AG10803 (cell line): ENCODE results near the gene CAST.

Source experiments
- DNase-seq: peaks from one replicate; pipeline ENCODE4 v3.0.0; 2010; ENCODE audit warnings: low read depth
- H3K4me3 ChIP-seq: 2 replicates; pipeline ENCODE4 v1.5.1; 2011; ENCODE audit warnings: mild to moderate bottlenecking, low read length, control low read depth
- TF ChIP-seq, protein P1 (sequence below): conservative IDR thresholded peaks from 2 replicates; pipeline ENCODE4 v1.5.1; 2011; ENCODE audit warnings: mild to moderate bottlenecking, low read length, control low read depth, inconsistent platforms

CAST gene

DNA sequence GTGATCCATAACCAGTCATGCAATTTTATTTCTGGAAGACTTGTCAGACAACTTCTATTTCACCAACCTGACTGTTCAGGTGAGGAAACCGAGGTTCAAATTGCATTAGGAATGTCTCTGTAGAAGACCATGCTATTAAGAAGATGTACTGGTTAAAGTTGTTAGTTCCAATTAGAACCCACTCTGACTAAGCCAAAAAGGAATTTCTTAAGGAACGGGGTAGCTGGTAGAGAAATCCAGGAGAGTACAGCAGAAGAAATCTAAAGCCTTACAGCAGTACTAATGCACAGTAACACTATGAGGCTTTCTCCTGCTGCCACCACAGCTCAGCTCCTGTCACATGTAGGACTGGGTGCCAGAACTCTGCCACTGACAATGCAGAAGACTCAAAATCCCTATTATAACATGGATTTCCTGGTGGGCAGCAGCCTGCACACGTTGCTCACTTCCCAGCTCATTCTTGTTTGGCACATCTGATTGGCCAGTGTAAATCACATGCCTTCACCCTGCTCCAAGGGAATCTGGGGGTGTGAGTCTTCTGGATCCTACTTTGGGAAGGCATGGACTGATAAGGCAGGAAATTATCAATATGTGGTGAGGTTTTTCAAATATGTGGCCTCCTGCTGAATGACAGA, 37.1 kb downstream of the CAST start:
- TF ChIP-seq, protein P1, sequence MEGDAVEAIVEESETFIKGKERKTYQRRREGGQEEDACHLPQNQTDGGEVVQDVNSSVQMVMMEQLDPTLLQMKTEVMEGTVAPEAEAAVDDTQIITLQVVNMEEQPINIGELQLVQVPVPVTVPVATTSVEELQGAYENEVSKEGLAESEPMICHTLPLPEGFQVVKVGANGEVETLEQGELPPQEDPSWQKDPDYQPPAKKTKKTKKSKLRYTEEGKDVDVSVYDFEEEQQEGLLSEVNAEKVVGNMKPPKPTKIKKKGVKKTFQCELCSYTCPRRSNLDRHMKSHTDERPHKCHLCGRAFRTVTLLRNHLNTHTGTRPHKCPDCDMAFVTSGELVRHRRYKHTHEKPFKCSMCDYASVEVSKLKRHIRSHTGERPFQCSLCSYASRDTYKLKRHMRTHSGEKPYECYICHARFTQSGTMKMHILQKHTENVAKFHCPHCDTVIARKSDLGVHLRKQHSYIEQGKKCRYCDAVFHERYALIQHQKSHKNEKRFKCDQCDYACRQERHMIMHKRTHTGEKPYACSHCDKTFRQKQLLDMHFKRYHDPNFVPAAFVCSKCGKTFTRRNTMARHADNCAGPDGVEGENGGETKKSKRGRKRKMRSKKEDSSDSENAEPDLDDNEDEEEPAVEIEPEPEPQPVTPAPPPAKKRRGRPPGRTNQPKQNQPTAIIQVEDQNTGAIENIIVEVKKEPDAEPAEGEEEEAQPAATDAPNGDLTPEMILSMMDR = no peak
- DNase-seq = no peak
- no peak overlapping the region for H3K4me3 ChIP-seq

DNA sequence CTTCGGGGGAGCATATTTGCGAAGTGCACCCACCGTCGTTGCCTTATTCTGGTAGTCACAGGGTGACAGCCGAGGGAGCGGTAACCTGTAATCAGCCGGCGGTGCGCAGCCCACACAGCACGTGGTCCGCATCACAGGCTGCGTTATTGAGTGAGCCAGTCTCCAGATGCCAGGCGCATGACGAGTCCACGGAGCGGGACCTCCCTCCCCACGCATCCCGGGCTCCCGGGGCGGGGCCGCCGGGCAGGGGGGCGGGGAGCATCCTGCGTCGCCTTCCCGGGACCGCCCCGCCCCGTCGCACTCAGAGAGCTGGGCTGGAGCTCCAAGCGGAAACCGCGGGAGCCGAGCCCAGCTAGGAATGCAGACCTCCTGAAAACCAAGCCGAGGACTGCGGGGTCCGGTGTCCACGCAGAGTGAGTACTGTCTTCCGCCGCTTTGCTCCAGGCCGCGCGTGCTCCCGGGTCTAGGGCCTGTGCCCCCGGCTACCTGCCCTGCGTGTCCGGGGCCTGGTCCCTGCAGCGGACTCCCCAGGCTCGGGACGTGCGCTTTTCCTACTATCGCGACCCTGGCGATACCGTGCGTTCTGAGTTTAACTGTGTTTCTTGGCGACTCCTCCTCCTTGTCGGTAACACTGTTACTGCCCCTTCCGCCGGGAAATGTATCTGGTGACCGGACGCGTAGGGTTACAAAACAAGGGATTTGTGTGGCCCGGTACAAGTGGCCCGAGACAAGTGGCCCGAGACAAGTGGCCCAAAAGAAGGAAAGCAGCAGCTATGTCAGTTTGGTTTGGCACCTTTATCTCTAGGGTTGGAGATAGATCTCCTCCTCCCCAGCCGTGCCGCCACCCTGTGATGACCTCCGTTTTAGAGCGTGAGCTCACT, 40.6 kb downstream of the CAST start:
- DNase-seq = peak; percentile 94
- TF ChIP-seq, protein P1 = no peak
- peak overlapping the region; percentile 72 for H3K4me3 ChIP-seq

DNA sequence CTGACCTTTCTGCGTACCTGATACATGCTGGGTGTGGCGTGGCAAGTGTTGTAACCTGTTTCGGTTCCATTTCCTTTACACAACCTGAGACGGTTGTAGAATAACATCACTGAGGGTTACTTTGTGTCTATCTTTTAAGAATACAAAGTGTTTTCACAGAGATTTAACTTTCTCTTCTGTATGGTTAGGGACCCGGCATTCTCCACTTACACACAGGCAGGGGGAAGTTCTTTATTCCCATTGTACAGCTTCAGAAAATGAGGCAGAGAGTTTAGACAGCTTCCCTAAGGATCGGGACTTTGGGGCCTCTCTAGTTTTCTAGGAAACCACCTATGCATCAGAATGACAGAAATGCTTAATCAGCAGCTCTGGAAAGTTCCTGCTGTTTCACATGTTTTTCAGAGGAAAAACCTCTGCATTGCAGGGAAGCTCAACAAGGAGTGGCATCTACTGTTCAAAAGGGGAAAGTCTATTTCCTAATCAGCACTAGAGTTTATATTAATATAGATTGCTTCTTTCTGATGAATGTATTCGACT, 41.3 kb downstream of the CAST start:
- no peak for DNase-seq
- TF ChIP-seq, protein P1 = 0 out of 2 replicates have a peak, but pooled peaks have one; percentile 12
- peak overlapping the region; percentile 72 for H3K4me3 ChIP-seq

DNA sequence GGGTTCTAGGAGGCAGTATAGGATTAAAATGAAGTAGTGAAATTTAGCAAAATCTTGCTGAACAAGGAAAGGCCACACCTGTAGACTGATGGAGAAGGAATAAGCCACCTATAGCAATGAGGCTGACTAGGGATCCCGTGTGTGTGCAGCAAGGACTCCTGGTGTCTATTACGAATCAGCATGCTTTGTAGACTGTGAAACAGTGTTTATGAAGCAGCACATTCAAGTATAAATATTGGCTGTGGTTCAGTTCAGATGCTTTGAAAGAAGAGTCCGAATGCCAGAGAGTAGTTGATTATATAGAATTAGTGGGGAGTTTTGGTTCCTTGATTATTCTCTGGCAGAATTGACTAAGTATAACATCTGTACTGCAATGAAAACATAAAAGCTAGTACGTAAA, 41.8 kb downstream of the CAST start:
- peak overlapping the region; percentile 72; the same call in 1 of the 2 replicates for H3K4me3 ChIP-seq
- DNase-seq = no peak
- TF ChIP-seq, protein P1 = no peak

DNA sequence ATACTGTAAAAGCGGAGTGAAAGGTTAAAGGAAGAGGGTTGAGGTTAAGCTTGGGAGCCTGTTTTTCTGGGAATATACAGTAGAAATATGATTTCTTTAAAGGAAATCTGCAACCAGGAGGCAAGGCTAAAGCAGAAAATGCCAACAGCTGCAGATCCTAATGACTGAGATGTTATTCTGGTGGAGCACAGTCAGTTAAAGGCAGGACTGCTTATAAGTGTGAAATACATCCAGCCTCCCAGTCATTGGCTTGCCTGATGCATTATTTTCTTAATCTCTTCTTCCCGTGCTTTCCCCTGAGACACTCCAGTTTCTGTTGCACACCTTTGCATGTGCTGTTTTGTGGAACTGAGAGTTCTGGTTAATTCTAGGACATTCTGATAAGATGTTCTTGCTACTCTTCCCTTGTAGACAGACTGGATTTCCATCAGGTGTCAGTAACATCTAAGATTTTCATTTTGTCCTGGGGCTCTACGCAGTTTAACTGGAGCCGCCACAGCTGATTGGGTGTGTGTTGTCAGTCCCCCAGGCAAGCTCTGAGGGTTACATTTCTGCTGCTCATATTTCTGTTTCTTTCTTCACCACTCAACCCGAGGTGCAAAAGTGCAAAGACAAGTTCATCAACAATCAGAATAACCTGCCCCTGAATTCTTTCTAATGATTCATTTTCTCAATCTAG, 44.4 kb downstream of the CAST start:
- no peak overlapping the region for H3K4me3 ChIP-seq
- no peak for DNase-seq
- TF ChIP-seq, protein P1 = no peak

DNA sequence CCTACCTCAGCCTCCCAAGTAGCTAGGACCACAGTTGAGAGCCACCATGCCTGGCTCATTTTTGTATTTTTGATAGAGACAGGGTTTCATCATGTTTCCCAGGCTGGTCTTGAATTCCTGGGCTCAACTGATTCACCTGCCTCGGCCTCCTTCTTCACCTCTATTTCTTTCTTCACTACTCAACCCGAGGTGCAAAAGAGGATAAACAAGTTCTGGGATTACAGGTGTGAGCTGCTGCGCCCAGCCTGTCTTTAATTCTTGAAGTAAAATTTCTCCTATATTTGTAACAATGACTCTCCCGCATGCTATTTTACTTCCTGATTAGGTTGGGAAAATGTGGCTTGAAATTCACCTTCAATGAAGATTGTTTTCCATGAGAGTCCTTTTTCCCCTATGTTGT, 46.4 kb downstream of the CAST start:
- no peak overlapping the region for H3K4me3 ChIP-seq
- no peak for DNase-seq
- TF ChIP-seq, protein P1 = no peak
